DOHH2 (cell line): ENCODE data around the gene CDKN1B.
A peak's percentile ranks its signal among the peaks of the same experiment; 100 is the strongest.

Source experiments
- H3F3A ChIP-seq: fragments of 200-600 bp; sonication (generic), shearing (Covaris generic); 2 replicates; pipeline ENCODE4 v1.6.0; 2016; ENCODE audit warnings: antibody characterized with exemption, mild to moderate bottlenecking; ENCODE audit not compliant: control insufficient read depth, insufficient read depth
- H3K27ac ChIP-seq: fragments of 200-600 bp; sonication (generic); 2 replicates; pipeline ENCODE4 v1.5.1; 2014; ENCODE audit warnings: low read depth, mild to moderate bottlenecking, low read length, moderate library complexity
- H3K27me3 ChIP-seq: fragments of 200-600 bp; sonication (generic); 2 replicates; pipeline ENCODE4 v1.6.1; 2014; ENCODE audit warnings: mild to moderate bottlenecking, low read length, mixed read lengths; ENCODE audit not compliant: control insufficient read depth
- H3K36me3 ChIP-seq: fragments of 200-600 bp; sonication (generic); 2 replicates; pipeline ENCODE4 v1.6.1; 2014; ENCODE audit warnings: mild to moderate bottlenecking, low read length, moderate library complexity, mixed read lengths; ENCODE audit not compliant: control insufficient read depth
- H3K4me1 ChIP-seq: fragments of 200-600 bp; sonication (generic); 2 replicates; pipeline ENCODE4 v1.6.1; 2014; ENCODE audit warnings: mild to moderate bottlenecking, low read length, mixed read lengths; ENCODE audit not compliant: control insufficient read depth
- H3K4me2 ChIP-seq: fragments of 200-600 bp; sonication (generic); 2 replicates; pipeline ENCODE4 v1.6.0; 2014; ENCODE audit warnings: mild to moderate bottlenecking, low read length, moderate library complexity
- H3K4me3 ChIP-seq: fragments of 200-600 bp; sonication (generic); 2 replicates; pipeline ENCODE4 v1.5.1; 2014; ENCODE audit warnings: mild to moderate bottlenecking, low read length, mixed read lengths
- H3K79me2 ChIP-seq: fragments of 200-600 bp; sonication (generic); 2 replicates; pipeline ENCODE4 v1.6.1; 2014; ENCODE audit warnings: mild to moderate bottlenecking, low read length, mixed read lengths; ENCODE audit not compliant: control insufficient read depth
- H3K9me2 ChIP-seq: fragments of 200-600 bp; sonication (generic); replicated peaks from 2 replicates; pipeline ENCODE4 v1.6.1; 2014; ENCODE audit warnings: mild to moderate bottlenecking, low read length, mixed read lengths; ENCODE audit not compliant: control insufficient read depth
- H3K9me3 ChIP-seq: fragments of 200-600 bp; sonication (generic); 2 replicates; pipeline ENCODE4 v1.6.1; 2014; ENCODE audit warnings: antibody characterized with exemption, low read length, mixed read lengths; ENCODE audit not compliant: control insufficient read depth, insufficient read depth
- H4K20me1 ChIP-seq: fragments of 200-600 bp; sonication (generic); 2 replicates; pipeline ENCODE4 v1.6.0; 2014; ENCODE audit warnings: low read depth, mild to moderate bottlenecking, antibody characterized with exemption, low read length, moderate library complexity; ENCODE audit not compliant: control insufficient read depth, insufficient read depth
- CTCF ChIP-seq: fragments of 200-600 bp; sonication (generic); IDR thresholded peaks from one replicate; pipeline ENCODE4 v1.5.1; 2014; ENCODE audit warnings: antibody characterized with exemption, mild to moderate bottlenecking, low read depth, low read length; ENCODE audit not compliant: poor library complexity, severe bottlenecking
- EZH2phosphoT487 ChIP-seq: fragments of 200-600 bp; sonication (generic); IDR thresholded peaks from 2 replicates; pipeline ENCODE4 v1.6.1; 2017; ENCODE audit warnings: borderline replicate concordance, mild to moderate bottlenecking, antibody characterized with exemption, low read length, moderate library complexity, mixed read lengths

The CDKN1B gene

GRCh38 chr12:12704593-12705230 is 12.5 kb upstream of the CDKN1B start:
- Histone ChIP-seq H3K4me2 (no peak overlapping the region), H3K4me1 (peaks cover 23% of the 10 kb centered on the region), H3K4me3 (no peak overlapping the region), H3K9me3 (no peaks in the 10 kb centered on the region), H3K36me3 (no peaks in the 10 kb centered on the region), H3K27me3 (peaks cover 3% of the 10 kb centered on the region; the same call in 1 of the 2 replicates), H4K20me1 (no peaks in the 10 kb centered on the region), H3K27ac (no peak overlapping the region), H3K9me2 (no peaks in the 10 kb centered on the region), H3K79me2 (no peaks in the 10 kb centered on the region), H3F3A (no peaks in the 10 kb centered on the region)
- peak; percentile 89 for TF ChIP-seq CTCF
- TF ChIP-seq EZH2phosphoT487: no peak

- H3K27me3 ChIP-seq: peaks cover 3% of the 10 kb centered on the region; the same call in 1 of the 2 replicates
- no peaks in the 10 kb centered on the region for H3K36me3 ChIP-seq
- H3K27ac ChIP-seq: no peak overlapping the region
- H3K4me1 ChIP-seq: peaks cover 20% of the 10 kb centered on the region
- no peaks in the 10 kb centered on the region for H3K9me2 ChIP-seq
- TF ChIP-seq CTCF: no peak
- no peak for TF ChIP-seq EZH2phosphoT487
- H3K9me3 ChIP-seq: no peaks in the 10 kb centered on the region
- no peak overlapping the region for H3K4me3 ChIP-seq
- no peaks in the 10 kb centered on the region for H3K79me2 ChIP-seq
- no peaks in the 10 kb centered on the region for H4K20me1 ChIP-seq
- no peaks in the 10 kb centered on the region for H3F3A ChIP-seq
- no peak overlapping the region for H3K4me2 ChIP-seq
These were observed 11.2 kb upstream of the CDKN1B start for GRCh38 chr12:12705838-12706520.

GRCh38 chr12:12713932-12714275 is 3.3 kb upstream of the CDKN1B start:
- Histone ChIP-seq H3K9me3 (no peaks in the 10 kb centered on the region), H3K4me2 (peak overlapping the region; percentile 96), H3K27ac (no peak overlapping the region), H3K4me3 (peak overlapping the region; percentile 96), H4K20me1 (0 out of 2 replicates have a peak, but pooled peaks cover 3% of the 10 kb centered on the region), H3K27me3 (no peaks in the 10 kb centered on the region; the same call in 1 of the 2 replicates), H3K4me1 (peaks cover 35% of the 10 kb centered on the region), H3K79me2 (peaks cover 18% of the 10 kb centered on the region), H3K9me2 (no peaks in the 10 kb centered on the region), H3K36me3 (peaks cover 17% of the 10 kb centered on the region), H3F3A (peaks cover 25% of the 10 kb centered on the region)
- TF ChIP-seq CTCF (no peak), EZH2phosphoT487 (no peak)
